Stimulated activated CD4-positive, alpha-beta T cell treated with anti-CD3 and anti-CD28 coated beads, Interleukin-2, amount 100 ng/mL, for 24 hours (primary cell): ENCODE data around the gene RIPPLY3.
"Not testable (repeated sequence)": the region's sequence is repeated elsewhere in the genome, so short reads cannot be mapped to it uniquely, and the experiment has no call there.

Experiments used
- DNase-seq, 2 donors: peaks; one replicate each; pipeline ENCODE4 v3.0.0-alpha.2; 2020

Gene RIPPLY3

GRCh38 chr21:36981977-36982700 lies 24.4 kb upstream of the RIPPLY3 start:
- DNase-seq = no peak

- no peak for DNase-seq
Observed at GRCh38 chr21:36985751-36986594, 20.5 kb upstream of the RIPPLY3 start.

DNA sequence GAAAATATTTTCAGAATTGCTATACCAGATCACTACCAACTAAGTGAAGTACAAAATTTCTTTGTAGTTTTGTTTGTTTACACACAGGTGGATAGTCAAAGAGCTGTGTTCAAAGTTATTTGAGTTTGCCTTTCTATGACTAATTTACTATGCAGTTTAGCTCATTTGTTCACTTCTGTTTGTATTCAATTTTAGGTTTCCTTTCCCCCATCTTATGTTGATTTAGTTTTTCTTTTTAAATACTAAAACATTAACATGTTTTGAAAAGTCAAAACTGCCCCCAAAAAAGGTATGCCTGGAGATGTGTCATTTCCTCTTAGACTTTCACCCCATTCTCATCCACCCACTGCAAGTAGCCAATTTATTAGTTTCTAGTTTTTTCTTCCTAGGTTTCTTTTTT lies 18.7 kb upstream of the RIPPLY3 start:
- no peak for DNase-seq

GRCh38 chr21:36988536-36988935 lies 18.0 kb upstream of the RIPPLY3 start:
- no peak for DNase-seq

DNA sequence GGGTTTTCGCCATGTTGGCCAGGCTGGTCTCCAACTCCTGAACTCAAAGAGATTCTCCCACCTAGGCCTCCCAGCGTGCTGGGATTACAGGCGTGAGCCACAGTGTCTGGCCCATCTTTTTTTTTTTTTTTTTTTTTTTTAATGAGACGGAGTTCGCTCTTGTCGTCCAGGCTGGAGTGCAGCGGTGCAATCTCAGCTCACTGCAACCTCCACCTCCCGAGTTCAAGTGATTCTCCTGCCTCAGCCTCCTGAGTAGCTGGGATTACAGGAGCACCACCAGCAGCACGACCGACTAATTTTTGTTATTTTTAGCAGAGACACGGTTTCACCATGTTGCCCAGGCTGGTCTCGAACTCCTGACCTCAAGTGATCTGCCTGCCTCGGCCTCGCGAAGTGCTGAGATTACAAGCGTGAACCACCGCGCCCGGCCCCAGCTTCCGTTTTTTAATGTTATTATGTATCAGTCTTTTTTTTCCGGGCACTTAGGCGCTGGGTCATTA lies 17.3 kb upstream of the RIPPLY3 start:
- not testable (repeated sequence) for DNase-seq

DNA sequence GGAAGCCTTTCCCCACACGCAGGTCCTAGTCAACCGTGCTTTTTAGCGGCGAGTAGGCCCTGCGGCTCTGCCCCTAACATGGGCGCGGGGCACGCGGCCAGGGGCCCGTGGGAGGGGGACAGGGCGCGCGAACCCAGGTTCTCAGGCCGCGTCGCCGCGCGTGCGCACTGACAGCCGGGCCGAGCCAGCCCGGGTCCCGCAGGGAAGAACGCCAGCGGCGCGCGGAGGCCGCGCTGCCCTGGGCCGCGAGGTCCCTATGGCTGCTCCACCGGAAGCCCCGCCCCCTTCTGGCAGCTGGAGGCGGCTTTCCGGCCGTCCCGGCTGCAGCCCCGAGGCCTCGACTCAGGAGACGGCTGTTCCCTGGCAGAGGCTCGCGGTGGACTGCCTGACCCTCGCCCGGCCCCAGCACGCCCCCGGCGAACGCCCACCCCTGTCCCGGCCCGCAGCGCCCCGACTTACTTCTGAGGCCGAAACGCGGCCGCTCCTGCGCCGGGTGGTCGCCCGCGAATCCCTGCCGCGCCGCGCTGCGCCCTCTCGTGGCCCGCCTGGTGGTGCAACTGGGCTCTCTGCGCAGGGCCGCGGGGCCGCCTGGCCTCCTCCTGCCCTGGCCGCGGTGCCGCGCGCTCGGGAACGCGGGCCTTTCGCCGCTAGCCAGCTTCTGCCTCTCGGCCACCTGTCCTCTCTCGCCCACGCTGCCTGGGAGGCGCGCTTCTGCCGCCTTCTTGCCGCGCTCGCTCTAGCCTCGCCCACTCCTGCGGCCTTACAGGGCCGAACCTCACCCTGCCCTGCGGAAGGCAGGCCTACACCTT lies 16.6 kb upstream of the RIPPLY3 start:
- peak; percentile 88 to 93 for DNase-seq

GRCh38 chr21:36990508-36991205 lies 15.8 kb upstream of the RIPPLY3 start:
- no peak for DNase-seq

DNA sequence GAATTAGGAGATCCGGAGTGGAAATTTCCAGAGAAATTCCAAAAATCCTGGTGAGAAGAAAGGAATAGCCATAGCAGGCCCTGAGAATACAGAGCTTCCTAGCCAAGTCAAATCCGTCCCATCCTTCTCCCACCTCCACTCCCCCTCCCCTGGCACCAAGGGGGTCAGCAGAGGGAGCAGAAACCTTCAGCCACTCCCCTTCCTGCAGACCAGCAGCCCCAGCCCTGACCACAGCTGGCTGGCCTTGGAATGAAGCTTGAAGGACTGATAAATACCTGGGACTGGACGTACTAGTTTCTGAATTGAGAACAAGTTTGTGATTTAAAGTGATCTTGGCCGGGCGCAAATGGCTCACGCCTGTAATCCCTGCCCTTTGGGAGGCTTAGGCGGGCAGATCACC lies 13.8 kb upstream of the RIPPLY3 start:
- DNase-seq = no peak

- DNase-seq = peak; percentile 34 to 57
Observed at GRCh38 chr21:36994501-36995158, 11.9 kb upstream of the RIPPLY3 start.

- not testable (repeated sequence) for DNase-seq
Observed at GRCh38 chr21:36995285-36995684, 11.2 kb upstream of the RIPPLY3 start.

DNA sequence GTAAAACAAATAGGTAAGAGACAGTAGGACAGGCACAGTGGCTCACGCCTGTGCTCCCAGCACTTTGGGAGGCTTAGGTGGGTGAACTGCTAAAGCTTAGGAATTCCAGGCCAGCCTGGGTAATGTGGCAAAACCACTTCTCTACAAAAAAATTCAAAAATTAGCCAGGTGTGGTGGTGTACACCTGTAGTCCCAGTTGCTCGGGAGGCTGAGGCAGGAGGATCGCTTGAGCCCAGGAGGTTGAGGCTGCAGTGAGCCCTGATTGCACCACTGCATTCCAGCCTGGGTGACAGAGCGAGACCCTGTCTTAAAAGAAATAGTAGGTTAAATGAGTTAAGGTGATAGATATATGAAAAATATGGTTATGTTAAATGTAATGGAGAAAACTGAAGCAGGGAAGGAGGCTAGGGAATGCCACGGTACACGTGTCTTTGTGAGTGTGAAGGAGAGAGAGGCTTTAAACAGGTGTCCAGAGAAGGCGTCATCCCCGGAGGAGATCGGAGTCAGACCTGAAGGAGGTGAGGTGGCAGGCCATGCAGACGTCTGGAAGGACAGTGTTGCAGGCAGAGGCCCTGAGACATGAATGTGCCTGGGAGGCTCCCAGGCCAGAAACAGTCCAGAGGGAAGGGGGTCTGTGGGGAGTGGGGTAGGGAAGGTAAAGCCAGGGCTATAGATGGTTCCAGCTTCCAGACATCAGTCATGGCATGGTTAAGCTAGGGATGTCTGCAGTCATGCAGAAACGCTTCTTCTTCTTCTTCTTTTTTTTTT lies 7.2 kb upstream of the RIPPLY3 start:
- DNase-seq = no peak

DNA sequence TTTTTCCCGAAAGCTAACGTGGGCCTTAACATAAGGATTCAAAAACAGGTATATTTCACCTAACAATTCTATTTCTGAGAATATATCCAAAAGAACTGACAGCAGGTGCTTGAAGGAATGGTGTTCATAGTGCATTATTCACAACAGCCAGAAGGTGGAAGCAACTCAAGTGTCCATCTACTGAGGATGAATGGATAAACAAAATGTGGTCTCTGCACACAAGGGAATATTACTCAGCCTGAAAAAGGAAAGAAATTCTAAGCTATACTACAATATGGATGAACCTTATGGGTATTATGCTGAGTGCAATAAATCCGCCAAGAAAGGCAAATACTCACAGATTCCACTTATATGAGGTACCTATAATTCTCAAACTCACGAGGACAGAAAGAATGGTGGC lies 6.1 kb upstream of the RIPPLY3 start:
- DNase-seq = no peak

GRCh38 chr21:37001441-37001840 lies 5.1 kb upstream of the RIPPLY3 start:
- DNase-seq = no peak

DNA sequence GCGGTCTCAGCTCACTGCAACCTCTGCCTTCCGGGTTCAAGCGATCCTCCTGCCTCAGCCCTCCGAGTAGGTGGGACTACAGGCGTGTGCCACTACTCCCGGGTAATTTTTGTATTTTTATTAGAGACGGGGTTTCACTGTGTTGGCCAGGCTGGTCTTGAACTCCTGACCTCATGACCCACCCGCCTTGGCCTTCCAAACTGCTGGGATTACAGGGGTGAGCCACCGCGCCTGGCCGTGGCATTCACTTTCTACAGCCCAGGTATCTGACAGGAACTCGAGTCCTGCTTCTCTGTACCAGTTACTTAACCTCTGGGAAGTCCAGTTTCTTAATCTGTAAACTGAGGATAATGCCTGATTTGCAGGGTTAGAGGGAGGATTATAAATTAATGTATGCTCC lies 3.7 kb upstream of the RIPPLY3 start:
- not testable (repeated sequence) for DNase-seq

DNA sequence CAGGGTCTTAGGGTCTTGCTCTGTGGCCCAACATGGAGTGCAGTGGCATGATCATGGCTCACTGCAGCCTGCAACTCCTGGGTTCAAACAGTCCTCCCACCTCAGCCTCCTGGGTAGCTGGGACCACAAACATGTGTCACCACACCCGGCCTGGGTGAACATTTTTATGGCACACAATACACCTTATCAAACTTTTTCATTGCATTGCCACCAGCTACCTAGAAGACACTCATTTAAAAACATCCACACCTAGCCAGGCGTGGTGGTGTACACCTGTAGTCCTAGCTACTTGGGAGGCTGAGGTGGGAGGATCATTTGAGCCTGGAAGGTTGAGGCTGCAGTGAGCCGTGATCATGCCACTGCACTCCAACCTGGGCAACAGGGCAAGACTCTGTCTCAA lies 2.6 kb upstream of the RIPPLY3 start:
- not testable (repeated sequence) for DNase-seq

DNA sequence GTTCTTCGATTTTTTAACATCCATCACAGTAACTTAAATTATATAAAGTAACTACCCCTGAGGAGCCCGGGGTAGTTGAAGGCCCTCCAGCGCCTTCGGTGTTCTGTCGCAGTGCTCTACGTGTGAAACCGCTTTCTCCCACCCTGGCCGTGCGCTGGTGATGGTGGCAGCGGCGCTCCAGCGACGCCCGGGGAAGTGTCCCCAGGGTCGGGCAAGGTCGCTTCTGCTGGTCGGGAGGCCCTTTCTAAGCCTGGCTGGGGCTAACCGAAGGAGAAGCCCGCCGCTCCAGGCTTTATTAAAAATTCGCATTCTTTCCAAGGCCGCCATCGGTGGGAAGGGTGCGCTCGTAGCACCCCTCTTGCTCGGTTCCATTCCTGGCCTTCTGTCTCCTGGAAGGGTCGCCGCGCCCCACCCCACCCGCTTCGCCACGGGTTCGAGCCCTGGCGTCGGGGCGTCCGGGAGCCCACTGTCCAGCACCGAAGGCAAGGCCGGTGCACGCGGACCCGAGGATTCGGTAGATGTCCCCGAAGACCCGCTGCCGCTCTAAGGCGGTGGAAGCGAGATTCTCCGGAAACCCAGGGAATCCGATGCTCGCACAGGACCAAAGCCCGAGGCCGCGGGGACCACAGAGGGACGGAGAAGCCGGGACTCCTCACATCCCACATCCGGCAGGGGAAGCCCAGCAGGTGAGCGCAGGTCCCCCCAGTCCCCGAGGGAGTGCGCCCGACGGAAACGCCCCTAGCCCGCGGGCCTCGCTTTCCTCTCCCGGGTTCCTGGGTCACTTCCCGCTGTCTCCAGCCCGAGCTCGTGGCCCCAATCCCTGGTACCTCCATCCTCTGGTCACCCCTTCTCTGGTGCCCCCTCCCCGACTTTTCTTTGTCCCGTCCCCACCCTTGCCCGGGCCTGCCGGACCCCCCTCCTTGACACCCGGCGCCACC lies 685 bp upstream of the RIPPLY3 start:
- peak in 1 of 2 donors; percentile 20 for DNase-seq

- DNase-seq = no peak
Observed at GRCh38 chr21:37008724-37009123, 2.2 kb downstream of the RIPPLY3 start.

DNA sequence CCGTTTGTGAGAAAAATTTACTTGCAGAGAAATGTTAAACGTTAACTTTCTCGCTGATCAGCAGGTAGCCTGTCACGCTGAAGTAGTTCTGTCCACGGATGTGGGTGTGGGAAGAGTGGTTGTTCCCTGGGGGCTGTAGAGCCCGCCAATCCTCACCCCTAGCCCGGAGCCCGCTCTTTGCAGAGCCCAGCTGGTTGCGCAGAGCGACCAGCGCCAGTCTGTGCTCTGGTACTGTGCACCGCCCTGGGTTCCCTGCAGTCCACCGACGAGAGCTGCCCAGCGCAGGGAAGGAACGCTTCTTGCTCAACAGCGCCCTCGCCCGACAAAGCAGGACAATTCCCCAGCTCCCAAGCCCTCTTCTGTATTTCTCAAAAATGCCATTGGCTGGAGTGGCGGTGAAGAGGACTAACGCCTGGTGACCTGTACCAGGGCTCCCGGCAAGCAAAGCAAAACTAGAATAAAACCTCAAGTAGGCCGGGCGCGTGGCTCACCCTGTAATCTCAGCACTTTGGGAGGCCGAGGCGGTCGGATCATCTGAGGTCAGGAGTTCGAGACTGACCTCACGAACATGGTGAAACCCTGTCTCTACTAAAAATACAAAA lies 3.3 kb downstream of the RIPPLY3 start:
- DNase-seq = peak; percentile 82 to 87

- DNase-seq = no peak
Observed at GRCh38 chr21:37017951-37018679, 11.6 kb downstream of the RIPPLY3 start.
